H9 (cell line): Measurements from ENCODE around the gene EIF5A. TPM values are rescaled to one million over a fixed set of nuclear protein-coding genes. Genes with fewer than 3 reads are reported as not detected.

Experiments used
- DNase-seq: peaks from one replicate; pipeline ENCODE4 v3.0.0-alpha.2; 2017
- H2AFZ ChIP-seq: one replicate; pipeline ENCODE4 v1.6.1; 2013; ENCODE audit warnings: mild to moderate bottlenecking, low read length, control low read depth, moderate library complexity
- H2AK5ac ChIP-seq: 2 replicates; pipeline ENCODE4 v1.6.1; 2013; ENCODE audit warnings: low read length, control low read depth, mixed read lengths; ENCODE audit not compliant: insufficient read length
- H2BK120ac ChIP-seq: one replicate; pipeline ENCODE4 v1.6.1; 2013; ENCODE audit warnings: low read depth, mild to moderate bottlenecking, low read length, control low read depth, inconsistent platforms; ENCODE audit not compliant: poor library complexity, severe bottlenecking
- H2BK12ac ChIP-seq: 2 replicates; pipeline ENCODE4 v1.6.1; 2013; ENCODE audit warnings: low read length, control low read depth, mixed read lengths, low read depth; ENCODE audit not compliant: insufficient read length
- H2BK15ac ChIP-seq: 2 replicates; pipeline ENCODE4 v1.6.1; 2013; ENCODE audit warnings: low read depth, low read length, control low read depth
- H2BK20ac ChIP-seq: one replicate; pipeline ENCODE4 v1.6.1; 2013; ENCODE audit warnings: low read depth, mild to moderate bottlenecking, low read length, control low read depth, inconsistent platforms; ENCODE audit not compliant: poor library complexity, severe bottlenecking
- H2BK5ac ChIP-seq: 2 replicates; pipeline ENCODE4 v1.6.1; 2013; ENCODE audit warnings: low read length, control low read depth, mixed read lengths; ENCODE audit not compliant: insufficient read length
- H3K14ac ChIP-seq: 2 replicates; pipeline ENCODE4 v1.6.1; 2013; ENCODE audit warnings: low read length, control low read depth; ENCODE audit not compliant: insufficient read depth
- H3K18ac ChIP-seq: 2 replicates; pipeline ENCODE4 v1.6.1; 2013; ENCODE audit warnings: low read depth, mild to moderate bottlenecking, mixed read lengths, low read length, control low read depth; ENCODE audit not compliant: insufficient read length
- H3K23ac ChIP-seq: 2 replicates; pipeline ENCODE4 v1.6.1; 2013; ENCODE audit warnings: low read length, control low read depth, mixed read lengths, low read depth; ENCODE audit not compliant: insufficient read length
- H3K23me2 ChIP-seq: 2 replicates; pipeline ENCODE4 v1.6.1; 2013; ENCODE audit warnings: low read depth, mild to moderate bottlenecking, mixed read lengths, low read length, control low read depth; ENCODE audit not compliant: insufficient read length, poor library complexity, severe bottlenecking
- H3K27ac ChIP-seq: 2 replicates; pipeline ENCODE4 v1.5.1; 2013; ENCODE audit warnings: low read length, control low read depth, mixed read lengths, low read depth; ENCODE audit not compliant: insufficient read length
- H3K27me3 ChIP-seq: 2 replicates; pipeline ENCODE4 v1.6.1; 2013; ENCODE audit warnings: low read length, control low read depth, inconsistent platforms; ENCODE audit not compliant: insufficient read depth
- H3K4ac ChIP-seq: 2 replicates; pipeline ENCODE4 v1.6.1; 2013; ENCODE audit warnings: low read depth, mild to moderate bottlenecking, control low read depth, inconsistent platforms, low read length, moderate library complexity
- H3K4me1 ChIP-seq: 2 replicates; pipeline ENCODE4 v1.6.1; 2013; ENCODE audit warnings: low read length, control low read depth, inconsistent platforms; ENCODE audit not compliant: insufficient read depth
- H3K4me2 ChIP-seq: 2 replicates; pipeline ENCODE4 v1.6.1; 2013; ENCODE audit warnings: low read length, control low read depth, mixed read lengths; ENCODE audit not compliant: insufficient read length, insufficient read depth
- H3K56ac ChIP-seq: 2 replicates; pipeline ENCODE4 v1.6.1; 2013; ENCODE audit warnings: low read depth, mild to moderate bottlenecking, mixed read lengths, low read length, control low read depth; ENCODE audit not compliant: insufficient read length
- H3K79me1 ChIP-seq: 2 replicates; pipeline ENCODE4 v1.6.1; 2013; ENCODE audit warnings: low read depth, mild to moderate bottlenecking, moderate library complexity, low read length, control low read depth, inconsistent platforms; ENCODE audit not compliant: insufficient read depth, poor library complexity, severe bottlenecking
- H3K79me2 ChIP-seq: 2 replicates; pipeline ENCODE4 v1.6.1; 2013; ENCODE audit warnings: low read length, control low read depth, inconsistent platforms; ENCODE audit not compliant: insufficient read depth
- H3K9ac ChIP-seq: 2 replicates; pipeline ENCODE4 v1.6.1; 2013; ENCODE audit warnings: low read length, control low read depth, mixed read lengths; ENCODE audit not compliant: insufficient read length; ENCODE audit errors: extremely low read depth
- H3K9me3 ChIP-seq: one replicate; pipeline ENCODE4 v1.6.1; 2013; ENCODE audit warnings: low read depth, low read length, inconsistent platforms; ENCODE audit not compliant: control insufficient read depth
- H3T11ph ChIP-seq: one replicate; pipeline ENCODE4 v1.6.1; 2013; ENCODE audit warnings: mild to moderate bottlenecking, low read length, control low read depth, inconsistent platforms
- H4K20me1 ChIP-seq: one replicate; pipeline ENCODE4 v1.6.1; 2013; ENCODE audit not compliant: control insufficient read depth, insufficient read length, insufficient read depth
- H4K5ac ChIP-seq: 2 replicates; pipeline ENCODE4 v1.6.1; 2013; ENCODE audit warnings: low read depth, mild to moderate bottlenecking, mixed read lengths, low read length, control low read depth; ENCODE audit not compliant: insufficient read length
- H4K8ac ChIP-seq: replicated peaks from 2 replicates; pipeline ENCODE4 v1.6.1; 2013; ENCODE audit warnings: low read length, control low read depth, mixed read lengths, low read depth; ENCODE audit not compliant: insufficient read length
- H4K91ac ChIP-seq: 2 replicates; pipeline ENCODE4 v1.6.1; 2013; ENCODE audit warnings: low read depth, mild to moderate bottlenecking, moderate library complexity, mixed read lengths, low read length, control low read depth; ENCODE audit not compliant: insufficient read length
- H3K27ac Mint-ChIP-seq, 3 experiments: 2 replicates in 2 of 3; 3 replicates in 1 of 3; pipeline ENCODE4 v1.8.0; 2020 to 2021; ENCODE audit warnings: mixed read lengths in 3 of 3, mild to moderate bottlenecking in 1 of 3, moderate library complexity in 1 of 3
- H3K27me3 Mint-ChIP-seq: 2 replicates; pipeline ENCODE4 v1.8.0; 2021; ENCODE audit warnings: low read depth, mild to moderate bottlenecking, moderate library complexity, mixed read lengths
- H3K36me3 Mint-ChIP-seq, 3 experiments: 2 replicates in 2 of 3; 3 replicates in 1 of 3; pipeline ENCODE4 v1.8.0; 2020 to 2021; ENCODE audit warnings: low read depth in 3 of 3, mixed read lengths in 3 of 3; ENCODE audit not compliant: insufficient read depth in 1 of 3
- H3K4me1 Mint-ChIP-seq, 2 experiments: 2 replicates each; pipeline ENCODE4 v1.8.0; 2020; ENCODE audit warnings: mixed read lengths in 2 of 2
- H3K4me3 Mint-ChIP-seq, 2 experiments: 2 replicates in 1 of 2; 3 replicates in 1 of 2; pipeline ENCODE4 v1.8.0; 2020 to 2021; ENCODE audit warnings: mild to moderate bottlenecking in 2 of 2, mixed read lengths in 2 of 2, moderate library complexity in 1 of 2
- H3K9me3 Mint-ChIP-seq, 2 experiments: 2 replicates in 1 of 2; 3 replicates in 1 of 2; pipeline ENCODE4 v1.8.0; 2020; ENCODE audit warnings: mild to moderate bottlenecking in 2 of 2, mixed read lengths in 2 of 2, moderate library complexity in 1 of 2
- WGBS: extraction: QIAGEN DNeasy Blood & Tissue Kit; methylation state at CpG from one replicate; pipeline ENCODE4 v1.1.7; 2013; ENCODE audit warnings: missing lambda C conversion rate, low lambda C conversion rate, mixed read lengths; ENCODE audit not compliant: insufficient read length; ENCODE audit errors: extremely low coverage; 5-methylcytosine and 5-hydroxymethylcytosine counted together
- total RNA-seq: library from RNA; stranded (reverse); gene quantifications from 2 replicates; pipeline ENCODE4 v1.2.1, GENCODE V29; 2021
- TF ChIP-seq, protein P1 (sequence below): fragments of 200-600 bp; sonication (generic); conservative IDR thresholded peaks from 3 replicates; pipeline ENCODE4 v1.8.0; 2021; ENCODE audit warnings: antibody characterized with exemption, mild to moderate bottlenecking

Gene EIF5A
- total RNA-seq, 1 experiment from 2014 or later = 978 TPM

DNA sequence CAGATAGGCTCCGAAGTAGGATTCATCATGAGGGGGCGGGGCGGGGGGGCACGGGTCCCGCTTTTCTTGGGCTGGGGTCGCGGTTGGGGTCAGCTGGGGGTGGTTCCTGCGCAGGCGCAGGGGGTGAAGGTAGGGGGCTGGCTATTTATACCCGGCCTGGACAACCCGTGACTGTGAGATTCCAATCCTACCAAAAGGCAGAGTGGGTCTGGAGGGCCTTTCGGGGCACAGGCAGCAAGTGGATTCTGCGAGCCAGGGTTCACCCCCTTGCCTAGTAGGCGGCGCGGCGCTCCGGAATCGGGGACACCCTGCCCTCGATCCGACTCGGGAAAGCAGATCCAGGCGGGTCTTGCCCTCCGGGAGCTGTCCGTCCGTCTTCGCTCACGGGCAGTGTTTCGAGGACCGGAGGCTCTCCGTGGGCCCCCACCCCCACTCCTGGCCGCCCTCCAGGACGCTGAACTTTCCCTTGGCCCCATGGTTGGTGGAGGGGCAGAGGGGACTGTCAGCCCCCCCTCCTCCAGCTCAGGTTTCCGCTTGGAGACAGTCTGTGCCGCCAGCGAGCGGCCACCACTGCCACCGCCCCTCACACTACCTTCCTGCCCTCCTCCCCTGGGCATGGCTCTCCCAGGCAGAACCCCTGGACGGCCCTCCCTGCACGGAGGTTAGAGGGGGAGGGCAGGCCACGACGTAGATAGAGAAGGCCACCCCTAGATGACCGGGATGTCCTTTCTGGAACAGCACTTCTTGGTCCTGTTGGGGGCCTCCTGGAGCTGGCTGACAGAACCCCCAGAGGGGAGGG lies 25.3 kb upstream of the EIF5A start:
- no peaks in the 10 kb centered on the region for H3K79me1 ChIP-seq
- no peaks in the 10 kb centered on the region for H3K27me3 ChIP-seq
- no peak overlapping the region for H2AK5ac ChIP-seq
- no peak overlapping the region for H2BK15ac ChIP-seq
- peak overlapping the region; percentile 41 for H3K9ac ChIP-seq
- no peak overlapping the region for H2BK120ac ChIP-seq
- no peak overlapping the region for H3K27ac ChIP-seq
- no peak overlapping the region for H2BK5ac ChIP-seq
- Mint-ChIP-seq H3K27me3 (peaks cover 13% of the 10 kb centered on the region), H3K36me3 (peaks cover 2 to 16% (median 11%) of the 10 kb centered on the region in 3 experiments; a peak in 5 of 7 replicates), H3K4me1 (peaks cover 16 to 23% of the 10 kb centered on the region in 2 experiments), H3K9me3 (no peaks in the 10 kb centered on the region), H3K27ac (no peak overlapping the region), H3K4me3 (peak overlapping the region; percentile 76 to 92)
- peaks cover 12% of the 10 kb centered on the region for H3K23me2 ChIP-seq
- peak overlapping the region; percentile 75 for H3K4me2 ChIP-seq
- WGBS = no CpG with 5 or more reads among the region's 43 CpGs
- DNase-seq = peak; percentile 64
- H3K4ac ChIP-seq = no peak overlapping the region
- no peaks in the 10 kb centered on the region for H3K79me2 ChIP-seq
- H4K91ac ChIP-seq = no peak overlapping the region
- no peaks in the 10 kb centered on the region for H4K20me1 ChIP-seq
- no peak overlapping the region for H2BK12ac ChIP-seq
- H3T11ph ChIP-seq = no peak overlapping the region
- H3K18ac ChIP-seq = no peak overlapping the region
- no peak overlapping the region for H4K8ac ChIP-seq
- H3K9me3 ChIP-seq = no peaks in the 10 kb centered on the region
- H3K56ac ChIP-seq = no peak overlapping the region
- peak overlapping the region; percentile 55; the same call in 1 of the 2 replicates for H3K14ac ChIP-seq
- TF ChIP-seq, protein P1, sequence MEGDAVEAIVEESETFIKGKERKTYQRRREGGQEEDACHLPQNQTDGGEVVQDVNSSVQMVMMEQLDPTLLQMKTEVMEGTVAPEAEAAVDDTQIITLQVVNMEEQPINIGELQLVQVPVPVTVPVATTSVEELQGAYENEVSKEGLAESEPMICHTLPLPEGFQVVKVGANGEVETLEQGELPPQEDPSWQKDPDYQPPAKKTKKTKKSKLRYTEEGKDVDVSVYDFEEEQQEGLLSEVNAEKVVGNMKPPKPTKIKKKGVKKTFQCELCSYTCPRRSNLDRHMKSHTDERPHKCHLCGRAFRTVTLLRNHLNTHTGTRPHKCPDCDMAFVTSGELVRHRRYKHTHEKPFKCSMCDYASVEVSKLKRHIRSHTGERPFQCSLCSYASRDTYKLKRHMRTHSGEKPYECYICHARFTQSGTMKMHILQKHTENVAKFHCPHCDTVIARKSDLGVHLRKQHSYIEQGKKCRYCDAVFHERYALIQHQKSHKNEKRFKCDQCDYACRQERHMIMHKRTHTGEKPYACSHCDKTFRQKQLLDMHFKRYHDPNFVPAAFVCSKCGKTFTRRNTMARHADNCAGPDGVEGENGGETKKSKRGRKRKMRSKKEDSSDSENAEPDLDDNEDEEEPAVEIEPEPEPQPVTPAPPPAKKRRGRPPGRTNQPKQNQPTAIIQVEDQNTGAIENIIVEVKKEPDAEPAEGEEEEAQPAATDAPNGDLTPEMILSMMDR = no peak
- no peak overlapping the region for H2AFZ ChIP-seq
- H4K5ac ChIP-seq = no peak overlapping the region
- H2BK20ac ChIP-seq = no peak overlapping the region
- H3K4me1 ChIP-seq = peaks cover 4% of the 10 kb centered on the region; the same call in 1 of the 2 replicates
- no peak overlapping the region for H3K23ac ChIP-seq
